Endothelial cell of umbilical vein (primary cell): ENCODE data around the gene PKD2. TPM values are rescaled to one million over a fixed set of nuclear protein-coding genes. Genes with fewer than 3 reads are reported as not detected.

Experiments
- BruUV-seq: library from RNA; stranded (reverse); fragments of 400-500 nt; replicated peaks from 2 replicates; lab custom pipeline; 2021; lab: Mats Ljungman, UMichigan
- CTCF ChIA-PET: fragments of 300-600, 350-600 bp; sonication (Branson Sonifier 250); formaldehyde crosslinking; loops from one replicate; lab custom pipeline; 2021; ENCODE audit warnings: antibody characterized with exemption, inconsistent platforms; lab: Charles Lee
- POLR2A ChIA-PET: fragments of 300-600, 350-600 bp; sonication (Branson Sonifier 250); formaldehyde crosslinking; loops from one replicate; lab custom pipeline; 2021; ENCODE audit warnings: antibody characterized with exemption, inconsistent platforms; lab: Charles Lee
- DNase-seq: peaks from one replicate; pipeline ENCODE4 v3.0.0-alpha.2; 2011; ENCODE audit warnings: low read depth, low spot score
- FAIRE-seq: peaks from 2 replicates; lab custom pipeline; 2011; peaks lifted over from hg19 to GRCh38; lab: Jason Lieb, UNC
- H2AFZ ChIP-seq: 2 replicates; pipeline ENCODE4 v1.6.0; 2012; ENCODE audit warnings: low read depth, low read length, control low read depth, inconsistent platforms
- H3K27ac ChIP-seq: 2 replicates; pipeline ENCODE4 v1.5.1; 2011; ENCODE audit warnings: low read depth, mild to moderate bottlenecking, control low read depth, low read length, moderate library complexity; ENCODE audit not compliant: insufficient read depth
- H3K27me3 ChIP-seq, 2 experiments: 2 replicates each; pipeline versions ENCODE4 v1.6.0 to v1.6.1; 2011; ENCODE audit warnings: low read length in 2 of 2, mixed read lengths in 1 of 2; ENCODE audit not compliant: control insufficient read depth in 2 of 2, insufficient read depth in 2 of 2
- H3K36me3 ChIP-seq, 2 experiments: 2 replicates in 1 of 2; 3 replicates in 1 of 2; pipeline ENCODE4 v1.5.1; 2011; ENCODE audit warnings: low read length in 2 of 2, mild to moderate bottlenecking in 1 of 2, moderate library complexity in 1 of 2; ENCODE audit not compliant: control insufficient read depth in 2 of 2, insufficient read depth in 2 of 2; ENCODE audit errors: extremely low read depth in 1 of 2
- H3K4me1 ChIP-seq: 3 replicates; pipeline ENCODE4 v1.5.1; 2011; ENCODE audit warnings: mild to moderate bottlenecking, low read length; ENCODE audit not compliant: control insufficient read depth, insufficient read depth; ENCODE audit errors: extremely low read depth
- H3K4me2 ChIP-seq: 2 replicates; pipeline ENCODE4 v1.6.1; 2011; ENCODE audit warnings: low read length, control low read depth, mixed read lengths; ENCODE audit not compliant: insufficient read depth
- H3K4me3 ChIP-seq, 3 experiments: fragments of 200-600 bp in 1 of 3; sonication (generic), shearing (Covaris generic) in 1 of 3; replicated peaks in 1 of 3; 2 replicates each; pipeline ENCODE4 v1.5.1; 2011 to 2016; ENCODE audit warnings: control low read depth in 3 of 3, low read length in 3 of 3, mild to moderate bottlenecking in 2 of 3, inconsistent platforms in 1 of 3, low read depth in 1 of 3, moderate library complexity in 1 of 3; ENCODE audit not compliant: insufficient read depth in 1 of 3
- H3K79me2 ChIP-seq: 2 replicates; pipeline ENCODE4 v1.6.0; 2012; ENCODE audit warnings: low read length, inconsistent platforms; ENCODE audit not compliant: control insufficient read depth, insufficient read depth
- H3K9ac ChIP-seq: replicated peaks from 2 replicates; pipeline ENCODE3; 2011; ENCODE audit warnings: low read length, control low read depth; ENCODE audit not compliant: insufficient read depth; ENCODE audit errors: extremely low read depth
- H3K9me1 ChIP-seq: replicated peaks from 3 replicates; pipeline ENCODE4 v1.6.0; 2011; ENCODE audit warnings: mild to moderate bottlenecking, low read length; ENCODE audit not compliant: control insufficient read depth, insufficient read depth; ENCODE audit errors: extremely low read depth
- H3K9me3 ChIP-seq: replicated peaks from 2 replicates; pipeline ENCODE4 v1.5.1; 2012; ENCODE audit warnings: low read length, inconsistent platforms; ENCODE audit not compliant: control insufficient read depth, insufficient read depth
- H4K20me1 ChIP-seq: replicated peaks from 2 replicates; pipeline ENCODE3; 2011; ENCODE audit warnings: mild to moderate bottlenecking, low read length; ENCODE audit not compliant: control insufficient read depth, insufficient read depth; ENCODE audit errors: extremely low read depth
- CTCF ChIP-seq, 2 donors: IDR thresholded peaks; 1 replicate in 1 of 2; 2 replicates in 1 of 2; pipeline ENCODE4 v1.5.1; 2011; ENCODE audit warnings: low read length in 2 of 2, mild to moderate bottlenecking in 2 of 2, moderate library complexity in 2 of 2, control low read depth in 1 of 2, inconsistent platforms in 1 of 2, low read depth in 1 of 2; ENCODE audit not compliant: insufficient read depth in 1 of 2; ENCODE audit errors: extremely low read depth in 1 of 2
- EZH2 ChIP-seq: IDR thresholded peaks from 2 replicates; pipeline ENCODE4 v1.6.1; 2012; ENCODE audit warnings: borderline replicate concordance, low read depth, mild to moderate bottlenecking, moderate library complexity, low read length, inconsistent platforms; ENCODE audit not compliant: severe bottlenecking
- FOS ChIP-seq: IDR thresholded peaks from 2 replicates; pipeline ENCODE4 v1.6.1; 2011; ENCODE audit warnings: mild to moderate bottlenecking, low read length, moderate library complexity, borderline replicate concordance; ENCODE audit not compliant: insufficient read depth
- GATA2 ChIP-seq: IDR thresholded peaks from 2 replicates; pipeline ENCODE4 v1.7.0; 2011; ENCODE audit warnings: low read depth, mild to moderate bottlenecking, moderate library complexity, mixed read lengths, low read length; ENCODE audit not compliant: insufficient read length, insufficient read depth
- JUN ChIP-seq: IDR thresholded peaks from 2 replicates; pipeline ENCODE4 v1.6.1; 2011; ENCODE audit warnings: borderline replicate concordance, low read depth; ENCODE audit not compliant: insufficient read length, insufficient read depth
- MAX ChIP-seq: IDR thresholded peaks from 2 replicates; pipeline ENCODE4 v1.6.1; 2011; ENCODE audit not compliant: insufficient read depth, insufficient read length
- MYC ChIP-seq: IDR thresholded peaks from one replicate; pipeline ENCODE4 v1.6.1; 2011; ENCODE audit warnings: mild to moderate bottlenecking, low read depth, low read length
- POLR2A ChIP-seq: IDR thresholded peaks from 2 replicates; pipeline ENCODE4 v1.6.1; 2012; ENCODE audit warnings: low read depth, mild to moderate bottlenecking, control low read depth, low read length
- POLR2AphosphoS5 ChIP-seq: IDR thresholded peaks from 2 replicates; pipeline ENCODE4 v1.6.1; 2012; ENCODE audit warnings: low read depth, mild to moderate bottlenecking, control low read depth, low read length, moderate library complexity; ENCODE audit not compliant: insufficient read depth
- dilution Hi-C: fragments of 300-500 bp; cut with MboI; formaldehyde crosslinking; loops from one replicate; pipeline ENCODE4 v1.15.0; 2019; ENCODE audit warnings: low sequenced_read_pairs; ENCODE audit not compliant: extremely low pct_ligation_motif_present
- intact Hi-C: fragments of 100-400 bp; cut with micrococcal nuclease; formaldehyde crosslinking; loops from one replicate; pipeline ENCODE4 v1.10.0; 2022
- polyA plus RNA-seq, 4 experiments: library from polyadenylated mRNA; depleted of rRNA in 3 of 4; stranded (reverse) in 3 of 4; unstranded in 1 of 4; fragments of >200 nt; gene quantifications; 2 replicates each; pipeline versions ENCODE4 v1.2.1 to v1.2.3, GENCODE V29; 2011 to 2012; ENCODE audit warnings: missing spikeins in 1 of 4
- total RNA-seq: library from RNA; stranded (reverse); gene quantifications from 2 replicates; pipeline ENCODE4 v1.2.3, GENCODE V29; 2021

The PKD2 gene
- total and polyA plus RNA-seq, 2 donors (not counting 3 experiments of a cell fraction or from before 2014, with no cell fraction given) = 23.1 to 27.0 TPM

GRCh38 chr4:88098993-88099752 lies 91.7 kb downstream of the PKD2 start:
- no peaks in the 10 kb centered on the region for H3K9me3 ChIP-seq
- no peaks in the 10 kb centered on the region for H3K9me1 ChIP-seq
- H3K4me1 ChIP-seq = no peaks in the 10 kb centered on the region
- DNase-seq (no peak), FAIRE-seq (no peak)
- no peak overlapping the region for H3K4me3 ChIP-seq
- POLR2A ChIA-PET = no interaction called here
- no peaks in the 10 kb centered on the region for H3K27me3 ChIP-seq
- dilution Hi-C loops (no loop called here), intact Hi-C loops (no loop called here)
- H3K27ac ChIP-seq = no peak overlapping the region
- TF ChIP-seq GATA2 (no peak), POLR2A (no peak), MAX (no peak), JUN (no peak)
- H3K36me3 ChIP-seq = no peaks in the 10 kb centered on the region
- BruUV-seq = no TSS peak
- no peaks in the 10 kb centered on the region for H4K20me1 ChIP-seq
- H3K4me2 ChIP-seq = no peak overlapping the region
- H2AFZ ChIP-seq = no peak overlapping the region
- H3K79me2 ChIP-seq = no peaks in the 10 kb centered on the region
- CTCF ChIA-PET = interaction anchor here (1.0 kb wide), 1 partner anchor 15 kb away, joined by 3 read pairs; no protein-coding TSS in a partner anchor
- no peak overlapping the region for H3K9ac ChIP-seq

- no peaks in the 10 kb centered on the region for H4K20me1 ChIP-seq
- H3K4me3 ChIP-seq = no peak overlapping the region
- H2AFZ ChIP-seq = no peak overlapping the region
- H3K4me2 ChIP-seq = no peak overlapping the region
- no peak for DNase-seq
- intact Hi-C loops = loop anchor here (10.0 kb wide), 1 partner anchor 494 kb away; the partner anchor contains the start of gene HERC3
- CTCF ChIA-PET = no interaction called here
- no peak overlapping the region for H3K9ac ChIP-seq
- no peaks in the 10 kb centered on the region for H3K36me3 ChIP-seq
- no peaks in the 10 kb centered on the region for H3K79me2 ChIP-seq
- POLR2A ChIA-PET = no interaction called here
- no peak overlapping the region for H3K27ac ChIP-seq
- no peak for TF ChIP-seq CTCF (IDR thresholded peaks at IDR 0.05; ENCODE audit: extremely low read depth in 1 of 2, insufficient read depth in 1 of 2, low read depth in 1 of 2, low read length in 2 of 2)
- no peak for TF ChIP-seq MYC
- no peak for TF ChIP-seq POLR2A
- TF ChIP-seq EZH2 = no peak
- no peak for TF ChIP-seq FOS
- no peak for TF ChIP-seq GATA2
- TF ChIP-seq JUN = no peak
- no peak for TF ChIP-seq POLR2AphosphoS5
- no peak for TF ChIP-seq MAX
- H3K4me1 ChIP-seq = peaks cover 19% of the 10 kb centered on the region
- no peaks in the 10 kb centered on the region for H3K9me3 ChIP-seq
- FAIRE-seq = no peak
- dilution Hi-C loops = no loop called here
- BruUV-seq = no TSS peak
- H3K27me3 ChIP-seq = no peaks in the 10 kb centered on the region
- H3K9me1 ChIP-seq = no peaks in the 10 kb centered on the region
These were observed 93.7 kb downstream of the PKD2 start for GRCh38 chr4:88101165-88101564.
